Right lobe of liver (tissue), 4 donors: ENCODE measurements around the gene FCN3.
"Not testable (repeated sequence)": the region's sequence is repeated elsewhere in the genome, so short reads cannot be mapped to it uniquely, and the experiment has no call there.

Source experiments
- POLR2A ChIP-seq: fragments of 450-650 bp; IDR thresholded peaks from one replicate; pipeline ENCODE4 v1.6.1; 2017; ENCODE audit warnings: antibody characterized with exemption, mild to moderate bottlenecking
- TF ChIP-seq, protein P1 (sequence below), 4 donors: fragments of 200-600 bp in 3 of 4; fragments of 450-650 bp in 1 of 4; IDR thresholded peaks; one replicate each; pipeline versions ENCODE4 v1.5.1 to v1.8.0; 2016 to 2022; ENCODE audit warnings: antibody characterized with exemption in 4 of 4, mild to moderate bottlenecking in 2 of 4
- donor health status: DM: no; HTN: no; CAD: no.
- donor health status: DM: no; HTN: no; CAD: no.
- donor health status: DM: no; HTN: yes; CAD: no.

DNA sequence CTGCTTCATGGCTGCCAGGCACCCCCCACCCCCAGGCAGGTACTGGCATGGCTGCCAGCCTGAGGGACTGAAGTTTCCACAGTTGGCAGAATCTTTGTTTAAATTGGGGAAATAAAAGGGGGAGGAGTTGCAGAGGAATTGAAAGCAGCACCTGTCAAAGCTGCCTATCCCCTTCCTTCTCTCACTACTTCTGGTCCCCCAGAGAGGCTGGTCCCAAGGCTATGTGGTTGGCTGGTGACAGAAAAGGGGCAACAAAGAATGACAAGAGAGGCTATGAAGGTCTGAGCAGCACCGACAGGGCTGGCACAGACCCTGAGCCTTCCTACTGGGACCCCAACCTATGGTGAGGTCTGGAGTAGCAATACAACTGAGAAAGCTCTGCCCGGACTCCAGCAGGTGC is 32.2 kb upstream of the FCN3 start:
- TF ChIP-seq, protein P1, sequence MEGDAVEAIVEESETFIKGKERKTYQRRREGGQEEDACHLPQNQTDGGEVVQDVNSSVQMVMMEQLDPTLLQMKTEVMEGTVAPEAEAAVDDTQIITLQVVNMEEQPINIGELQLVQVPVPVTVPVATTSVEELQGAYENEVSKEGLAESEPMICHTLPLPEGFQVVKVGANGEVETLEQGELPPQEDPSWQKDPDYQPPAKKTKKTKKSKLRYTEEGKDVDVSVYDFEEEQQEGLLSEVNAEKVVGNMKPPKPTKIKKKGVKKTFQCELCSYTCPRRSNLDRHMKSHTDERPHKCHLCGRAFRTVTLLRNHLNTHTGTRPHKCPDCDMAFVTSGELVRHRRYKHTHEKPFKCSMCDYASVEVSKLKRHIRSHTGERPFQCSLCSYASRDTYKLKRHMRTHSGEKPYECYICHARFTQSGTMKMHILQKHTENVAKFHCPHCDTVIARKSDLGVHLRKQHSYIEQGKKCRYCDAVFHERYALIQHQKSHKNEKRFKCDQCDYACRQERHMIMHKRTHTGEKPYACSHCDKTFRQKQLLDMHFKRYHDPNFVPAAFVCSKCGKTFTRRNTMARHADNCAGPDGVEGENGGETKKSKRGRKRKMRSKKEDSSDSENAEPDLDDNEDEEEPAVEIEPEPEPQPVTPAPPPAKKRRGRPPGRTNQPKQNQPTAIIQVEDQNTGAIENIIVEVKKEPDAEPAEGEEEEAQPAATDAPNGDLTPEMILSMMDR (IDR thresholded peaks at IDR 0.05), result not testable (repeated sequence)
- not testable (repeated sequence) for TF ChIP-seq POLR2A
